Right lobe of liver (tissue), 6 donors: ENCODE data around the gene AVP. TPM values are rescaled to one million over a fixed set of nuclear protein-coding genes. Genes with fewer than 3 reads are reported as not detected.
A peak's percentile ranks its signal among the peaks of the same experiment; 100 is the strongest.
"Not testable (repeated sequence)": the region's sequence is repeated elsewhere in the genome, so short reads cannot be mapped to it uniquely, and the experiment has no call there.

Source experiments
- ATAC-seq, 4 donors: fragments of 200-7000 bp; cut with Tn5 transposase; one replicate each; pipeline ENCODE4 v1.9.1; 2020; ENCODE audit warnings: mild to moderate bottlenecking in 4 of 4, moderate library complexity in 4 of 4
- DNase-seq, 3 donors: peaks; one replicate each; pipeline ENCODE4 v3.0.0-alpha.2; 2020
- H3K27ac ChIP-seq, 3 donors: fragments of 200-600 bp; one replicate each; pipeline ENCODE4 v1.8.0; 2022
- H3K27me3 ChIP-seq, 2 donors: fragments of 200-600 bp; one replicate each; pipeline ENCODE4 v1.8.0; 2022
- H3K36me3 ChIP-seq, 4 donors: fragments of 200-600 bp; sonication (generic) in 1 of 4; one replicate each; pipeline versions ENCODE4 v1.5.1 to v1.8.0; 2017 to 2022; ENCODE audit warnings: control low read depth in 1 of 4
- H3K4me1 ChIP-seq, 4 donors: fragments of 200-600 bp; sonication (generic) in 1 of 4; one replicate each; pipeline versions ENCODE4 v1.5.1 to v1.8.0; 2017 to 2022; ENCODE audit warnings: control low read depth in 1 of 4
- H3K4me3 ChIP-seq, 3 donors: fragments of 200-600 bp; one replicate each; pipeline ENCODE4 v1.8.0; 2022
- H3K9me3 ChIP-seq, 4 donors: fragments of 200-600 bp; sonication (generic) in 1 of 4; one replicate each; pipeline versions ENCODE4 v1.5.1 to v1.8.0; 2017 to 2022; ENCODE audit warnings: control low read depth in 1 of 4
- POLR2A ChIP-seq: fragments of 450-650 bp; IDR thresholded peaks from one replicate; pipeline ENCODE4 v1.6.1; 2017; ENCODE audit warnings: antibody characterized with exemption, mild to moderate bottlenecking
- WGBS: methylation state at CpG from one replicate; pipeline ENCODE4 v1.1.6; 2018; ENCODE audit warnings: low coverage, low lambda C conversion rate; ENCODE audit not compliant: insufficient coverage; ENCODE audit errors: missing lambda C conversion rate; 5-methylcytosine and 5-hydroxymethylcytosine counted together
- intact Hi-C, 2 donors: fragments of 100-400 bp; cut with DNase I; formaldehyde crosslinking; loops; one replicate each; pipeline versions ENCODE4 v1.11.2 to v1.14.1; 2022
- total RNA-seq, 6 experiments: library from RNA; depleted of rRNA in 2 of 6; stranded (reverse); fragments of >200 nt in 2 of 6; fragmentation: NEBNext Ultra II Directional in 3 of 6; extraction: Animal tissue kit (Norgen Biotek cat#: 25700) in 3 of 6; gene quantifications; one replicate each; pipeline versions ENCODE4 v1.1.0 to v1.2.4, GENCODE V29; 2016 to 2023
- TF ChIP-seq, protein P1 (sequence below), 4 donors: fragments of 200-600 bp in 3 of 4; fragments of 450-650 bp in 1 of 4; IDR thresholded peaks; one replicate each; pipeline versions ENCODE4 v1.5.1 to v1.8.0; 2016 to 2022; ENCODE audit warnings: antibody characterized with exemption in 4 of 4, mild to moderate bottlenecking in 2 of 4
- donor health status: DM: no; HTN: yes; CAD: no.
- donor health status: DM: no; HTN: no; CAD: no.
- donor health status: DM: no; HTN: no; CAD: no.
- donor health status: DM: no; HTN: yes; CAD: no.
- donor health status: DM: no; HTN: yes; CAD: no.

The AVP gene
- total RNA-seq, 6 experiments from 2014 or later = 0.74 to 0.93 TPM; not detected in 4

DNA sequence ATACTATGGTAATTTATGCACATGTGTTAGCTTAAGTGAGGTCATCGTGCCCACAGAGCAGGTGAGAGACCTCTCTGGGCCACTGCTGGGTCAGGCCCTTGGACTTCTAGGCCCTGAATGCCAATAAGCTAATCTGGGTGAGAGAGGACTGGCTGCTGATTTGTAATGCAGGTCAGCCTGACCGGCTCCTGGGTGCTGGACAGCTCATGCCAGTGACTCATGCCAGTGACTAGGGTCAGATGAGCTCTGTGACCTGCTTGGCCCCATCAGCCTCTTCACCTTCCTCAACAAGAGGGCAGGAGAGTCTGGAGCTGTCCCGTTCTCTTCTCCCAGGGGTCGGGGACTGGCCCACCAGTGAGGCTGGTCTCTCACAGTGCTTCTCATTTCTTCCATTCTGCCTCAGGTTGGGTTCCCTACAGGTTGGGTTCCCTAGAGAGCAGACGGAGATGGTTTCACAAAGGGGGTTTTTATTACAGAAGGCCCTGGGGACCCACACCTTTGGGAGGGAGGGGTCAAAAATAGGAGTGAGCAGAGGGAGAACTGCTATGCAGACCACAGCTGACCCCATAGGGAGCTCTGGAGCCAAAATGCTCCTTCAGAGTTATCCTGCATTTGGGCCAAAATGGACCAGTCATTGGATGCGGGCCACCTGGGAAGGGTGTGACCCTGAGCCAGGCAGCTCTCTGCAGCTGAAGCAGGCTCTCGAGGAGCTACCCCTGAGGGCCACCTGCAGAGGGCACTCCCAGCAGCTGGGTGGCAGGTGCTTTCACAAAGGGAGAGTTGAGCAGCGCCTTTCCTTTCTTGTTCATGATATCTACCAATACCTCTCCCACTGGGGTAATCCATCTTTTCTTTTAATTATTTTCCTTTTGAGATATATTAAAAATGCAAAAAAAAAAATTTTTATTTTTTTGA is 15.3 kb downstream of the AVP start:
- DNase-seq = peak; percentile 84 to 92 (median 88)
- peak; percentile 74 to 91 (median 82) for ATAC-seq
- WGBS = 25% methylated on average over 5 of the region's 8 CpGs

DNA sequence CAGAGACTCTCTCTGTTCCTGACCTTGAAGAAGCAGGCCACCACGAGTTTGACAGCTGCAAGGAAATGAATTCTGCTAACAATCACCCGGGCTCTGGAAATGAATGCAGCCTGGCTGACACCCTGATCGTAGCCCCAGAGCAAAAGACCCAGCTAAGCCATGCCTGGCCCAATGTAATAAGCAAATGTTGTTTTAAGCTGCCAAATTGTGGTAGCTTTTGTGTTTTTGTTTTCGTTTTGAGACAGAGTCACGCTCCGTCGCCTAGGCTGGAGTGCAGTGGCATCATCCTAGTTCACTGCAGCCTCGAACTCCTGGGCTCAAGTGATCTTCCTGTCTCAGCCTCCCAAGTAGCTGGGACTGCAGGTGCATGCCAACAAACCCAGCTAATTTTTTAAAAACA is 16.4 kb downstream of the AVP start:
- no peak for DNase-seq
- H3K27me3 ChIP-seq = no peaks in the 10 kb centered on the region
- no peak overlapping the region for H3K4me3 ChIP-seq
- intact Hi-C loops = no loop called here
- TF ChIP-seq, protein P1, sequence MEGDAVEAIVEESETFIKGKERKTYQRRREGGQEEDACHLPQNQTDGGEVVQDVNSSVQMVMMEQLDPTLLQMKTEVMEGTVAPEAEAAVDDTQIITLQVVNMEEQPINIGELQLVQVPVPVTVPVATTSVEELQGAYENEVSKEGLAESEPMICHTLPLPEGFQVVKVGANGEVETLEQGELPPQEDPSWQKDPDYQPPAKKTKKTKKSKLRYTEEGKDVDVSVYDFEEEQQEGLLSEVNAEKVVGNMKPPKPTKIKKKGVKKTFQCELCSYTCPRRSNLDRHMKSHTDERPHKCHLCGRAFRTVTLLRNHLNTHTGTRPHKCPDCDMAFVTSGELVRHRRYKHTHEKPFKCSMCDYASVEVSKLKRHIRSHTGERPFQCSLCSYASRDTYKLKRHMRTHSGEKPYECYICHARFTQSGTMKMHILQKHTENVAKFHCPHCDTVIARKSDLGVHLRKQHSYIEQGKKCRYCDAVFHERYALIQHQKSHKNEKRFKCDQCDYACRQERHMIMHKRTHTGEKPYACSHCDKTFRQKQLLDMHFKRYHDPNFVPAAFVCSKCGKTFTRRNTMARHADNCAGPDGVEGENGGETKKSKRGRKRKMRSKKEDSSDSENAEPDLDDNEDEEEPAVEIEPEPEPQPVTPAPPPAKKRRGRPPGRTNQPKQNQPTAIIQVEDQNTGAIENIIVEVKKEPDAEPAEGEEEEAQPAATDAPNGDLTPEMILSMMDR (IDR thresholded peaks at IDR 0.05) = no peak
- TF ChIP-seq POLR2A = no peak
- WGBS = 54% methylated on average over 5 of the region's 8 CpGs
- no peak for ATAC-seq
- H3K9me3 ChIP-seq = no peaks in the 10 kb centered on the region
- peaks cover 0 to 44% (median 3%) of the 10 kb centered on the region in 4 donors for H3K4me1 ChIP-seq
- H3K27ac ChIP-seq = peak overlapping the region in 1 of 3 donors; percentile 40
- no peaks in the 10 kb centered on the region for H3K36me3 ChIP-seq

More for the DNA sequence above, 15.3 kb downstream of the AVP start:
- no peak for TF ChIP-seq POLR2A
- TF ChIP-seq, protein P1 (IDR thresholded peaks at IDR 0.05) = peak in 1 of 4 donors; percentile 14
- Histone ChIP-seq H3K4me3 (no peak overlapping the region), H3K27ac (no peak overlapping the region), H3K4me1 (peaks cover 0 to 47% (median 3%) of the 10 kb centered on the region in 4 donors), H3K27me3 (no peaks in the 10 kb centered on the region), H3K36me3 (no peaks in the 10 kb centered on the region), H3K9me3 (no peaks in the 10 kb centered on the region)
- intact Hi-C loops = no loop called here

DNA sequence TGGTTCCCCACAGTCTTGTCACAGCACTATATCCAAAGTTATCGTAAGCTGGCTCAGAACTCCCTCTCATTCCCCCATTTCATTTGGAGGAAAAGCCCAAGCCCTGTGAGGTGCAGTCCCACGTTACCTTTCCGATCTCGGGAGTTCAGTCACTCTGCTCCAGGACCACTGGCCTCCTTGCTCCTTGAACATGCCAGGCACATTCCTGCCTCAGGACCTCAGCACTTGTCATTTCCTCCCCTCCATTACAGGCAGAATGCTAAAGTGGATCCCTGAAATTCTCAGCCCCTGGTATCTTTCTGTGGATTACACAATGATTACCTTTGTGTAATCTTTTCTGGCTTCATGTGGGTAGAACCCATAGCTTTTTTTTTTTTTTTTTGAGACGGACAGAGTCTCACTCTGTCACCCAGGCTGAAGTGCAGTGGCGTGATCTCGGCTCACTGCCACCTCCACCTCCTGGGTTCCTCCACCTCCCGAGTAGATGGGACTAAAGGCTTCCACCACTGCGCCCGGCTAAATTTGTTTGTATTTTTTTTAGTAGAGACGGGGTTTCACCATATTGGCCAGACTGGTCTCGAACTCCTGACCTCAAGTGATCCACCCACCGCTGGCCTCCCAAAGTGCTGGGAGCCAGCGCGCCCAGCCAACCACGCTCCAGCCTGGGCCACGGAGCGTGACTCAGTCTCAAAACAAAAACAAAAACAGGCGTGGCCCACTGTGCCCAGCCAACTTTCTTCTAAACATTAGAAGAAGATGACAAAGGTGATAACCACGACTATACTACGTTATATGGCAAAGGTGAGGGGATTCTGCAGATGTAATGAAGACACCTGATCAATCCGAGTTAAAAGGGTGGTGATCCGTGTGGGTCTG is 17.1 kb downstream of the AVP start:
- Histone ChIP-seq H3K27me3 (no peaks in the 10 kb centered on the region), H3K4me1 (peaks cover 0 to 38% (median 3%) of the 10 kb centered on the region in 4 donors), H3K4me3 (no peak overlapping the region), H3K9me3 (no peaks in the 10 kb centered on the region), H3K36me3 (no peaks in the 10 kb centered on the region), H3K27ac (peak overlapping the region in 1 of 3 donors; percentile 40)
- DNase-seq (peak in 2 of 3 donors; percentile 88 to 91), ATAC-seq (peak; percentile 27 to 76 (median 54))
- 32% methylated on average over 22 of the region's 23 CpGs for WGBS
- intact Hi-C loops = no loop called here
- TF ChIP-seq, protein P1 (IDR thresholded peaks at IDR 0.05) = peak in 1 of 4 donors; percentile 3
- TF ChIP-seq POLR2A = no peak

DNA sequence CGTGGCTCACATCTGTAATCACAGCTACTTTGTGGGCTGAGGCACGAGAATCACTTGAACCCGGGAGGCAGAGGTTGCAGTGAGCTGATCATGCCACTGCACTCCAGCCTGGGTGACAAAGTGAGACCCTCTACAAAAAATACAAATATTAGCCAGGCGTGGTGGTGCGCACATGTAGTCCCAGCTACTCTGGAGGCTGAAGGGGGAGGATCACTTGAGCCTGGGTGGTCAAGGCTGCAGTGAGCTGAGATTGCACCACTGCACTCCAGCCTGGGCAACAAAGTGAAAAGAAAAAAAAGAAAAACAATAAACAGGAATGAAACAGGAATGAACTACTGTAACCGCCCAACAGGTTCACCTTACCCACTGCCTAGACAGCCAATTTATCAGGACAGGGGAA is 20.4 kb downstream of the AVP start:
- 89% methylated on average over 4 of the region's 6 CpGs for WGBS
- DNase-seq, H3K27ac ChIP-seq, ATAC-seq, H3K9me3 ChIP-seq, H3K36me3 ChIP-seq, H3K4me3 ChIP-seq, intact Hi-C loops, H3K27me3 ChIP-seq: not testable (repeated sequence)
- peaks cover 0 to 21% (median 3%) of the 10 kb centered on the region in 4 donors for H3K4me1 ChIP-seq
